Activated T-helper 2 cell treated with anti-CD3 and anti-CD28 coated beads, Interferon-gamma antibody, Interleukin-2, Interleukin-4, amounts not matched to agents 10 μg/mL and 5 μg/mL and 100 μg/mL, durations not matched to agents 14 hours and 24 hours and 36 hours (primary cell): ENCODE measurements around the gene BTBD9. TPM values are rescaled to one million over a fixed set of nuclear protein-coding genes. Genes with fewer than 3 reads are reported as not detected.

Source experiments
- DNase-seq: peaks from one replicate; pipeline ENCODE4 v3.0.0; 2021; ENCODE audit warnings: low spot score
- H3K27ac Mint-ChIP-seq: one replicate; pipeline ENCODE4 v1.8.0; 2021; ENCODE audit warnings: mixed read lengths
- H3K27me3 Mint-ChIP-seq: one replicate; pipeline ENCODE4 v1.8.0; 2021; ENCODE audit warnings: low read depth, mixed read lengths
- H3K36me3 Mint-ChIP-seq: one replicate; pipeline ENCODE4 v1.8.0; 2021; ENCODE audit warnings: low read depth, mixed read lengths
- H3K4me1 Mint-ChIP-seq: one replicate; pipeline ENCODE4 v1.8.0; 2021; ENCODE audit warnings: low read depth, mixed read lengths
- H3K4me3 Mint-ChIP-seq: one replicate; pipeline ENCODE4 v1.8.0; 2021; ENCODE audit warnings: low read depth, mild to moderate bottlenecking, moderate library complexity, mixed read lengths
- H3K9me3 Mint-ChIP-seq: one replicate; pipeline ENCODE4 v1.8.0; 2021; ENCODE audit warnings: mixed read lengths
- intact Hi-C: fragments of 100-400 bp; cut with micrococcal nuclease; formaldehyde crosslinking; loops from one replicate; pipeline ENCODE4 v1.15.1; 2023
- total RNA-seq: library from RNA; stranded (reverse); gene quantifications from 2 replicates; pipeline ENCODE4 v1.2.3, GENCODE V29; 2022

BTBD9 gene
- total RNA-seq, 1 donor from 2014 or later: 15.2 TPM

DNA sequence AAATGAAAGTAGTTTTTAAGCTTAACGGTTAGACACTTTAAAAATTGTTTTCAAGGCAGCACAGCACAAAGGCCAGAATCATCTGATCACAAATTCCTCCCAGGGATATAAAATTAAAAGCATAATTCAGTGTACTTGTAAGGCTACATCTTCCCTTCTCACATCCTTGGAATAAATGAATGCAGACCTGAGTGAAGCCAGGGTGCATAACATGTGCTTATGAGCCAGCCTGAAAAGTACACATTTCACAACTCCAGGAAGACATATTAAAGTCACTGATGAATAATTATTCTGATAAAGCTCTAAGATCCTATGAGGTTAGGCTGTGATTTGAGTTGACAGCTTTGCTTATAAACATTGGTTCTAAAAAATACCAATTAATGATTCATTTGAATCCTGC is 163.6 kb downstream of the BTBD9 start:
- H3K9me3 Mint-ChIP-seq: no peaks in the 10 kb centered on the region
- H3K36me3 Mint-ChIP-seq: no peaks in the 10 kb centered on the region
- H3K27ac Mint-ChIP-seq: no peak overlapping the region
- H3K4me3 Mint-ChIP-seq: no peak overlapping the region
- no peak for DNase-seq
- peaks cover 1% of the 10 kb centered on the region for H3K4me1 Mint-ChIP-seq
- intact Hi-C loops: no loop called here
- H3K27me3 Mint-ChIP-seq: no peaks in the 10 kb centered on the region

DNA sequence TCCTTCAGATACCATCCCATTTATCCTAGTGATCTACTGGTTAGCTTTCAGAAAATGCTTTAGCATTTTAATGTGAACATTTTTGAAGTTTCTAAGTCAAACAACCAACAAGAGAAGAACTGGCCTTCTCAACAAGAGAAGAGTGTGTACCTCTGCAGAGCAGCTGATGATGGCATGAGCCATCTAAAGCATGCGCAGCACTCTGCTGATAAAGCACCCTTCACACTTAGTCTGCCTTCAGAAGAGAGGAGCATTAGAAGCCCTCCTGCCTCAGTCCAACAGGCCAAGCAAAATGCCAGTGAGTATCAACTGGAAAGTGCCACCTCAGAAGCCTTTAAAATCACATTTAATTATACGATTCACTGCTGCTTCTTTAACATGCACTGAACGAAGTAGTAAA is 169.2 kb downstream of the BTBD9 start:
- Mint-ChIP-seq H3K27ac (no peak overlapping the region), H3K36me3 (no peaks in the 10 kb centered on the region), H3K4me3 (no peak overlapping the region), H3K4me1 (no peaks in the 10 kb centered on the region), H3K9me3 (no peaks in the 10 kb centered on the region), H3K27me3 (peaks cover 1% of the 10 kb centered on the region)
- DNase-seq: no peak
- intact Hi-C loops: no loop called here

GRCh38 chr6:38467566-38467965 is 172.2 kb downstream of the BTBD9 start:
- H3K36me3 Mint-ChIP-seq: no peaks in the 10 kb centered on the region
- H3K9me3 Mint-ChIP-seq: peaks cover 4% of the 10 kb centered on the region
- DNase-seq: no peak
- no peak overlapping the region for H3K27ac Mint-ChIP-seq
- no peak overlapping the region for H3K4me3 Mint-ChIP-seq
- H3K4me1 Mint-ChIP-seq: no peaks in the 10 kb centered on the region
- H3K27me3 Mint-ChIP-seq: peaks cover 1% of the 10 kb centered on the region
- intact Hi-C loops: no loop called here

GRCh38 chr6:38460186-38460585 is 179.5 kb downstream of the BTBD9 start:
- peaks cover 4% of the 10 kb centered on the region for H3K9me3 Mint-ChIP-seq
- DNase-seq: no peak
- intact Hi-C loops: no loop called here

DNA sequence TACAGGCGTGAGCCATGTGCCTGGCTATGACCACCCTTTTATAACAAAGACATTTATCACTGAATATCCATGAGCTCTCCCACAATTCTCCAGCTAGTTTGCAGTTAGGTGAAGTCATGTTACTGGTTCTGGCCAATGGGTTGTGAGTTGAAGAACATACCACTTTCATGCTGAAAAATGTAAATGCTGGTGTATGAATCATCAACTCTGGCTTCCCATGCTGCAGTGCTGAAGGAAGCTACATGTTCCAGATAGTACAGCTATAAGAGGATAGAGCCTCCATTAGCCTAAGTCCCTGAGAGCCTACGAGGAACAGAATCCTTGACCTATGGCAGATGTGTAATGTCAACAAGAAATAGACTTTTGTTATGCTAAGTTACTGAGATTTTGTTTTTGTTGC is 180.4 kb downstream of the BTBD9 start:
- Mint-ChIP-seq H3K9me3 (peaks cover 4% of the 10 kb centered on the region), H3K27ac (no peak overlapping the region), H3K4me3 (no peak overlapping the region), H3K4me1 (no peaks in the 10 kb centered on the region), H3K36me3 (no peaks in the 10 kb centered on the region), H3K27me3 (no peaks in the 10 kb centered on the region)
- intact Hi-C loops: no loop called here
- no peak for DNase-seq

More at GRCh38 chr6:38460186-38460585, 179.5 kb downstream of the BTBD9 start:
- Mint-ChIP-seq H3K4me3 (no peak overlapping the region), H3K27ac (no peak overlapping the region), H3K36me3 (no peaks in the 10 kb centered on the region), H3K4me1 (no peaks in the 10 kb centered on the region), H3K27me3 (no peaks in the 10 kb centered on the region)

- Mint-ChIP-seq H3K27me3 (no peaks in the 10 kb centered on the region), H3K36me3 (no peaks in the 10 kb centered on the region), H3K4me1 (no peaks in the 10 kb centered on the region), H3K9me3 (no peaks in the 10 kb centered on the region), H3K27ac (no peak overlapping the region), H3K4me3 (no peak overlapping the region)
- DNase-seq: no peak
- intact Hi-C loops: no loop called here
These were observed 185.9 kb downstream of the BTBD9 start for GRCh38 chr6:38453861-38454260.

- Mint-ChIP-seq H3K4me3 (no peak overlapping the region), H3K27me3 (no peaks in the 10 kb centered on the region), H3K36me3 (no peaks in the 10 kb centered on the region), H3K27ac (no peak overlapping the region), H3K9me3 (no peaks in the 10 kb centered on the region), H3K4me1 (no peaks in the 10 kb centered on the region)
- intact Hi-C loops: no loop called here
- no peak for DNase-seq
These were observed 186.7 kb downstream of the BTBD9 start for GRCh38 chr6:38452816-38453660.

- Mint-ChIP-seq H3K9me3 (no peaks in the 10 kb centered on the region), H3K4me1 (peaks cover under 1% of the 10 kb centered on the region), H3K27ac (no peak overlapping the region), H3K27me3 (no peaks in the 10 kb centered on the region), H3K36me3 (no peaks in the 10 kb centered on the region), H3K4me3 (no peak overlapping the region)
- intact Hi-C loops: no loop called here
- no peak for DNase-seq
These were observed 189.0 kb downstream of the BTBD9 start for GRCh38 chr6:38450717-38451116.

- DNase-seq: no peak
- no peaks in the 10 kb centered on the region for H3K36me3 Mint-ChIP-seq
- intact Hi-C loops: no loop called here
- no peaks in the 10 kb centered on the region for H3K9me3 Mint-ChIP-seq
- no peak overlapping the region for H3K27ac Mint-ChIP-seq
- H3K4me3 Mint-ChIP-seq: no peak overlapping the region
- no peaks in the 10 kb centered on the region for H3K27me3 Mint-ChIP-seq
- H3K4me1 Mint-ChIP-seq: peaks cover 13% of the 10 kb centered on the region
These were observed 193.8 kb downstream of the BTBD9 start for GRCh38 chr6:38445925-38446324.

DNA sequence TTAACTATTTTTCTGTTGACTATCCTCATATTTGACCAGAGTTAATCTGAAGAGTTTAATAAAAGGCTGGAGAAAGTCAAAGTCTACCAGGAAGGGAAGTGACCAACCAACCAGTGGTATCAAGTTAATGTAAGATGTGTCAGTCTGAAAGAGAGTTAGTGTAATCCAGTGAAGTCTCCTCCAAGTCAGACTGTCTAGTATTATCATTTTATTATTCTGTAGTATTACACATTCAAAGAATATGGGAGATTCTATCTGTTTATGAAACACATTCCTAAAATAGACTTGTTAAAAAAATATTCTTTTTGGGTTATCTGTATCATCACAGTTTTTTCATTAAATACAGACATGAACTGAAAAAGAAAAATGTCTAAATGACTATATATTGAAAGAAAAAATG is 194.4 kb downstream of the BTBD9 start:
- intact Hi-C loops: no loop called here
- Mint-ChIP-seq H3K4me1 (peaks cover 13% of the 10 kb centered on the region), H3K27ac (no peak overlapping the region), H3K4me3 (no peak overlapping the region), H3K36me3 (no peaks in the 10 kb centered on the region), H3K9me3 (no peaks in the 10 kb centered on the region), H3K27me3 (no peaks in the 10 kb centered on the region)
- no peak for DNase-seq

- Mint-ChIP-seq H3K9me3 (no peaks in the 10 kb centered on the region), H3K4me1 (peaks cover 13% of the 10 kb centered on the region), H3K4me3 (no peak overlapping the region), H3K27me3 (no peaks in the 10 kb centered on the region), H3K27ac (peak overlapping the region; percentile 13), H3K36me3 (no peaks in the 10 kb centered on the region)
- intact Hi-C loops: no loop called here
- DNase-seq: peak; percentile 11
These were observed 196.2 kb downstream of the BTBD9 start for GRCh38 chr6:38443352-38444144.

GRCh38 chr6:38438097-38438496 is 201.6 kb downstream of the BTBD9 start:
- Mint-ChIP-seq H3K9me3 (no peaks in the 10 kb centered on the region), H3K4me1 (peaks cover 10% of the 10 kb centered on the region), H3K36me3 (no peaks in the 10 kb centered on the region), H3K27ac (no peak overlapping the region), H3K27me3 (no peaks in the 10 kb centered on the region), H3K4me3 (no peak overlapping the region)
- DNase-seq: no peak
- intact Hi-C loops: no loop called here
